DND-41 (cell line): ENCODE results near the gene UGT3A1.

ENCODE experiments used
- EZH2 ChIP-seq: IDR thresholded peaks from 3 replicates; pipeline ENCODE4 v1.6.1; 2012; ENCODE audit warnings: borderline replicate concordance, low read depth, mild to moderate bottlenecking, moderate library complexity, low read length, inconsistent platforms; ENCODE audit not compliant: severe bottlenecking
- TF ChIP-seq, protein P1 (sequence below): IDR thresholded peaks from 2 replicates; pipeline ENCODE4 v1.5.1; 2012; ENCODE audit warnings: borderline replicate concordance, low read length, moderate library complexity, mild to moderate bottlenecking; ENCODE audit not compliant: poor library complexity, severe bottlenecking; ENCODE audit errors: extremely low read depth

DNA sequence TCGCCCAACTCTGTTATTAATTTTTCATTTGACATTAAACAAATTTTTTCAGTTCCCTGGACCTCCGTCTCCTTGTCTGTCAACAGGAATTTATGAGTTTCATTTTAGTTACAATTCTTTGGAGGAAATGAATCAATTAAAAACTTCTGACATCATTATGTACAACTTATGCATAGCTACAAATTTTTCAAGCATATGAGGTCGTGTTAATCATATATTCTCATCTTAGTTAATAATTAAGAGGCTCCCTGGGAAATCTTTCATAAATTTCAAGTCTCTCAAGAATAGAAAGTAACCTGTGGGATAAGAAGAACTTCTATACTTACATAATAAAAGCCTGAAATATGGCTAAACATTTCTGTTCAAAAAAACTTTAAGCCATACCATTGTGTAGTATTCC, 3.4 kb downstream of the UGT3A1 start:
- TF ChIP-seq, protein P1, sequence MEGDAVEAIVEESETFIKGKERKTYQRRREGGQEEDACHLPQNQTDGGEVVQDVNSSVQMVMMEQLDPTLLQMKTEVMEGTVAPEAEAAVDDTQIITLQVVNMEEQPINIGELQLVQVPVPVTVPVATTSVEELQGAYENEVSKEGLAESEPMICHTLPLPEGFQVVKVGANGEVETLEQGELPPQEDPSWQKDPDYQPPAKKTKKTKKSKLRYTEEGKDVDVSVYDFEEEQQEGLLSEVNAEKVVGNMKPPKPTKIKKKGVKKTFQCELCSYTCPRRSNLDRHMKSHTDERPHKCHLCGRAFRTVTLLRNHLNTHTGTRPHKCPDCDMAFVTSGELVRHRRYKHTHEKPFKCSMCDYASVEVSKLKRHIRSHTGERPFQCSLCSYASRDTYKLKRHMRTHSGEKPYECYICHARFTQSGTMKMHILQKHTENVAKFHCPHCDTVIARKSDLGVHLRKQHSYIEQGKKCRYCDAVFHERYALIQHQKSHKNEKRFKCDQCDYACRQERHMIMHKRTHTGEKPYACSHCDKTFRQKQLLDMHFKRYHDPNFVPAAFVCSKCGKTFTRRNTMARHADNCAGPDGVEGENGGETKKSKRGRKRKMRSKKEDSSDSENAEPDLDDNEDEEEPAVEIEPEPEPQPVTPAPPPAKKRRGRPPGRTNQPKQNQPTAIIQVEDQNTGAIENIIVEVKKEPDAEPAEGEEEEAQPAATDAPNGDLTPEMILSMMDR: no peak
- TF ChIP-seq EZH2: no peak
